ENCODE data around the gene EHD4.

Gene EHD4

GRCh38 chr15:41969851-41970431 lies 2.4 kb downstream of the EHD4 start:
- Mint-ChIP-seq H3K27me3 (peaks cover 13% of the 10 kb centered on the region in 2 donors), H3K9me3 (no peaks in the 10 kb centered on the region), H3K27ac (peak overlapping the region; percentile 95 to 98), H3K4me3 (peak overlapping the region; percentile 95 to 96), H3K36me3 (ENCODE audit: insufficient read depth) (peaks cover 47% of the 10 kb centered on the region), H3K4me1 (ENCODE audit: low read depth in 2 of 2) (peaks cover 40 to 45% of the 10 kb centered on the region in 2 donors)
- DNase-seq = peak; percentile 44 to 53 (median 51)
- ATAC-seq (replicated peaks) = peak; percentile 45

GRCh38 chr15:41968701-41969100 lies 3.7 kb downstream of the EHD4 start:
- Mint-ChIP-seq H3K27ac (peak overlapping the region in 1 of 2 donors; percentile 98), H3K4me1 (ENCODE audit: low read depth in 2 of 2) (peaks cover 40 to 45% of the 10 kb centered on the region in 2 donors), H3K9me3 (no peaks in the 10 kb centered on the region), H3K36me3 (ENCODE audit: insufficient read depth) (peaks cover 50% of the 10 kb centered on the region), H3K27me3 (peaks cover under 1 to 3% of the 10 kb centered on the region in 2 donors), H3K4me3 (no peak overlapping the region)
- ATAC-seq (replicated peaks) (no peak), DNase-seq (no peak)

DNA sequence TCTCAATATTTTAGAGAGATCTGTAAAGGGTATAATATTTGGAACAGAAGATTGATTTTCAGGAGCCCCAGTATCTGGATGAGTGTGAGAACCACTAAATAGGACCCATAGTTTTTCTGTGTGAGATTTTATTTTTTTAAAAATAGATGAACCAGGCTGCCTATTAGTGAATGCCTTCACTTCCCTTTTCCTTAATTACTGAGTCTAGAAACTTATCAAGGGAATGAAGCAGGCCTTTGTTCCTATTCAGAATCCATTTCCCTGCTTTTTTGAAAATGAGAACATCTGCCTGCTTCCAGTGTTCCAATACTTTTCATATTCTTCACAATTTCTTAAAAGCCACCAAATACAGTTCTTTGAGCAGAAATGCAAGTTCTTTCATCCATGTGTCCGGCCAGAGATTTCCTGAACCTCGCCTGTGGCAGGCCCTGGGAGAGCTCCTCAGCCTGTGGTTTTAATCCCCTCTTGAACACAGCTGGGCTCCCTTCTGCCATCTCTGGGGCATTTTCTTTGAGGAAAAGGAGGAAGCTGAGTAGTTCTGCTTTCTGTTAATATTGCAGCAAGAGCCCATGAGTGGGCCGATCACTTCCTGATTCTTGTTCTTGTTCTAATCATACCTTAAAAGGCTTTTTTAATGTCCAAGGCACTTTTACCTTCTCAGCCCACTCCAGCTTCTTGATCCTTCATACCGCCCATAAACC lies 4.7 kb downstream of the EHD4 start:
- Mint-ChIP-seq H3K27ac (peak overlapping the region; percentile 7 to 89), H3K27me3 (no peaks in the 10 kb centered on the region), H3K4me1 (ENCODE audit: low read depth in 2 of 2) (peaks cover 36 to 40% of the 10 kb centered on the region in 2 donors), H3K9me3 (no peaks in the 10 kb centered on the region), H3K36me3 (ENCODE audit: insufficient read depth) (peaks cover 42% of the 10 kb centered on the region), H3K4me3 (peak overlapping the region in 1 of 2 donors; percentile 19)
- DNase-seq (no peak), ATAC-seq (replicated peaks) (no peak)

DNA sequence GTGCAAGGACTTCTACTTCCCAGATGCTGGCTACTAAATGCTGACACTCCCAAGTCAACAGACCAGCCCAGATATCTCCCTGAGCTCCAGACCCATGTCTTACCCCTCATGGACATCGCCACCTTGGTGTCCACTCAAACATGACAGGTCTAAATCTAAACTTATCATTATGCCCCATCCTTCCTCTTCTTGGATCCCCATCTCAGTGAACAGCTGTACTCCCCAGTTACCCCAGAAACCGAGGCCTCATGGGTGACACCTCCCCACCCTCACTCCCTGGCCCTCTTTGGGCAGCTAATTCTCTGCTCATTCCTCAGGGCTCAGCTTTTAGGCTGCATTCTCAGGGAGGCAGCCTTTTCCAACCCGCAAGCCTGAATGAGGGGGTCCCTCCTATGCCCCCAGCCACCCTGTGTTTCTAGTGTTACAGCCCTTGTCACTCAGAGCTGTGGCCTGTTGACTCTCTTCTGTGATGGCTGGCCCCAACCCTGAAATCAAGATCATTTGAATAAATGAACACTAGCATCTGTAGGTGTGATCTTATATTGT lies 5.4 kb downstream of the EHD4 start:
- no peaks in the 10 kb centered on the region for H3K9me3 Mint-ChIP-seq
- H3K4me1 Mint-ChIP-seq (ENCODE audit: low read depth in 2 of 2) = peaks cover 36 to 40% of the 10 kb centered on the region in 2 donors
- peaks cover 38% of the 10 kb centered on the region for H3K36me3 Mint-ChIP-seq (ENCODE audit: insufficient read depth)
- ATAC-seq (replicated peaks) = no peak
- no peaks in the 10 kb centered on the region for H3K27me3 Mint-ChIP-seq
- peak overlapping the region; percentile 69 to 89 for H3K27ac Mint-ChIP-seq
- no peak overlapping the region for H3K4me3 Mint-ChIP-seq
- DNase-seq = no peak

DNA sequence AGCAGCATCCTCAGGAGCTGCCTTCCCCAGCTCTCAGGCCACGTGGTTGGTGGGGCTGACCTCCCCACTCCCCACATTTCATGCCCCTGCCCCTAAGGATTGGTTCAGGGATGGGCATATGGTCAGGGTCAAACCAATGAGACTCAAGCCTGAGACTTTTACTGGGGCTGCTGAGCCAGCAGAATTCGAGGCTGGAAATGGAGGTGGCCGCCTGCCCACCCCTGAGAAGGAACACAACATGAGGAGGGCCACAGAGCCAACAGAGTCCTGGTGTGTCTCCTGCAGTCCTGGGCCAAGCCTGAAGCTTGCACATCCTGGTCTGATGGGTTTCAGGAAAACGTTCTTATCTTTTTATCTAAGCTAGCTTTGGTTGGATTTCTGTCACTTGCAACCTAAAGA lies 5.9 kb downstream of the EHD4 start:
- Mint-ChIP-seq H3K27ac (peak overlapping the region; percentile 69 to 89), H3K4me3 (peak overlapping the region in 1 of 2 donors; percentile 12)
- no peak for ATAC-seq (replicated peaks)

DNA sequence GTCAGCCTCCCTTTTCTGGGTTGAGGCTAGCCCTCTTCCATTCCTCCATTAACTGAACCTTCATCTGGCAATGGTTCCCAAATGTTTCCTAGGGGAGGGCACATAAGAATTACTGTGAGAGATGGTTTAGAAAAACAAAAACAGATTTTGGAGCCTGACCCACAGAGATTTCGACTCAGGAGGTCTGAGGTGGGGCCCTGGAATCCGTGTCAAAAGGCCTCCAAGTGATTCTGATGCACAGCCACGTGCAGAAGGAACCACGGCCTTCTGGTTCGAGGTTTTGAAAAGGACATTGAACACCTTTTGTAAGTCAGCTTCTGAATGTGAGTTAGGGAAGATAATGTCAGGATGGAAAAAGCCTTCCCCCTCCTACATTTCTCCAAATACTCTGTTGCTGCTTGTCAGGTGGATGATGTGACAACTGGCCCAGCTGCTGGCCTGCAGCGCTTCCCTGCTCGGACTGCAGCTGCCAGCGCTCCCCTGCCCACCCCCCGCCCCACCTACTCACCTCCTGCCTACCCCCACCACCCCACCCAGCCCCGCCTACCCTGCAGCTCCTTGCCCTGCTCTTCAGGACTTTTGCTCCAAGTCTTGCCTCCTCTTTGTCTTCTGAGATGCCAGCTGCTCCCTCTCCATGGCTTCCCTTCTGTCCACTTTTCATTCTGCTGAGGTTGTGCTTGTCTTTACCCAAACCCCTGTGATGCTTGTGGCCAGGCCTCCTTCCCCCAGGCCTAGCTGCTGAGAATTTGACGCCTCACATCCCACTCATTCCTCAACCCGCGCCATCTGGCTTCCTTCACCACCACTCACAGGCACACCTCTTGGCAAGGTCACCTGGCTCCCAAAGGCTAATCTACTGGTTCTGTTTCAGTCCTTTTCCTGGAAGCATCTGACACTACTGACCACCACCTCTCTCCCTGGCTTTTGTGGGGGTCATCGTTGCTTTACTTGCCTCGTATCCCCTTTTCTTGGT lies 6.6 kb downstream of the EHD4 start:
- ATAC-seq (replicated peaks) = no peak
- DNase-seq = no peak
- H3K27me3 Mint-ChIP-seq = no peaks in the 10 kb centered on the region
- peak overlapping the region in 1 of 2 donors; percentile 12 for H3K4me3 Mint-ChIP-seq
- H3K27ac Mint-ChIP-seq = peak overlapping the region in 1 of 2 donors; percentile 89
- H3K9me3 Mint-ChIP-seq = no peaks in the 10 kb centered on the region
- peaks cover 36% of the 10 kb centered on the region for H3K36me3 Mint-ChIP-seq (ENCODE audit: insufficient read depth)
- peaks cover 35 to 38% of the 10 kb centered on the region in 2 donors for H3K4me1 Mint-ChIP-seq (ENCODE audit: low read depth in 2 of 2)

More for the DNA sequence above, 5.9 kb downstream of the EHD4 start:
- H3K27me3 Mint-ChIP-seq = no peaks in the 10 kb centered on the region
- no peak for DNase-seq
- H3K36me3 Mint-ChIP-seq (ENCODE audit: insufficient read depth) = peaks cover 37% of the 10 kb centered on the region
- H3K4me1 Mint-ChIP-seq (ENCODE audit: low read depth in 2 of 2) = peaks cover 40 to 42% of the 10 kb centered on the region in 2 donors
- no peaks in the 10 kb centered on the region for H3K9me3 Mint-ChIP-seq

DNA sequence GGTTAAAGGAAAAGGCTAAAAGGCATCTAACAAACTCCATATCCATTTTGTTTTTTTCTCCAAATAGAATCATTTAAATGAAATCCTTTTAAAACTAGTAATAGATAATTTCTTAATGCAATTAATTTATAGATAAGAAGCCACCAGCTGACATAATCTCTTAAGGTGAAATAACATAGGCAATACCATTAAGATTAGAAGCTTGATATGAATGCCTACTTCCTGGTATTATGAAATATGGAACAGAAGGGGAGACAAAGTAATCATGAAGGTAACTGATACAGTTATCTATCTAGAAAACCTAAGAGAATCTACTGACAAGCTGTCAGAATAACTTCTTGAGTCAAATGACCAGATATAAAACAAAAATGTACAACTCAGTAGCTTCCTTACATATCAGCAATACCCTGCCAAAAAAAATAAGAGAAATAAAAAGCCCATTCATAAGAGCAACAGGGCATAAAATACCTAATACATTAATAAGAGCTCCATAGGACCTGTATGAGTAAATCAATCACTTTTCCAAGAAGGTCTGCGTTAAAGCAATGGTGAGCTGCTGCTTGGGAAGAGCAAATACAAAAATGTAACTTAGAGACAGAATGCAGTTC lies 10.7 kb downstream of the EHD4 start:
- no peak for ATAC-seq (replicated peaks)
- H3K27me3 Mint-ChIP-seq = no peaks in the 10 kb centered on the region
- H3K4me3 Mint-ChIP-seq = no peak overlapping the region
- peak overlapping the region in 1 of 2 donors; percentile 60 for H3K27ac Mint-ChIP-seq
- no peaks in the 10 kb centered on the region for H3K9me3 Mint-ChIP-seq
- no peak for DNase-seq
- H3K36me3 Mint-ChIP-seq (ENCODE audit: insufficient read depth) = peaks cover 29% of the 10 kb centered on the region
- H3K4me1 Mint-ChIP-seq (ENCODE audit: low read depth in 2 of 2) = peaks cover 22 to 23% of the 10 kb centered on the region in 2 donors

DNA sequence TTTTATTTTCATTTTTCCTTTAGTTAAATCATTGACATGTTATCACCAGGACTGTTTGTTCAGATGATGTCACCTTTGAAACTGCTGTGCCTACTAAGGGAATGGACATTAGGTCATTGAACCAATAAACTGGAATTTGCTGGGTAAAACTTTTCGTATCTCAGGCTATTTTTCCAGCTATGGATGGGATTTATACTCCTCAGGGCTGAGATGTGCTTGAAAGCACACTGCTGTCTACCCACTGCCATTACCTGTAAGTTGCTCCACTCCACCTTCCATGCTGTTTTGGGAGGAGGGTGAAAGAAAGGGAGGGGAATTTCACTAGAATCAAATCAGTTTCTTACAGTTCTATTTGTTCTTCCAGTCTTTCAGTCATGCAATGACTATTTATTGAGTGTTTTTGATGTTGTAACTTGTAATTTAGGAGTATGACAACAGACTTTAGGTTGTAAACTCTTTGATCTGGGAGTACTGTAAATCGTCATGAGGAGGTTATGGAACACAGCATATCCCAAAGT lies 11.3 kb downstream of the EHD4 start:
- Mint-ChIP-seq H3K36me3 (ENCODE audit: insufficient read depth) (peaks cover 29% of the 10 kb centered on the region), H3K9me3 (no peaks in the 10 kb centered on the region), H3K27ac (no peak overlapping the region), H3K27me3 (no peaks in the 10 kb centered on the region), H3K4me3 (no peak overlapping the region), H3K4me1 (ENCODE audit: low read depth in 2 of 2) (peaks cover 15 to 16% of the 10 kb centered on the region in 2 donors)
- DNase-seq (no peak), ATAC-seq (replicated peaks) (no peak)

GRCh38 chr15:41958002-41958420 lies 14.3 kb downstream of the EHD4 start:
- Mint-ChIP-seq H3K4me3 (no peak overlapping the region), H3K4me1 (ENCODE audit: low read depth in 2 of 2) (peaks cover 13 to 16% of the 10 kb centered on the region in 2 donors)

DNA sequence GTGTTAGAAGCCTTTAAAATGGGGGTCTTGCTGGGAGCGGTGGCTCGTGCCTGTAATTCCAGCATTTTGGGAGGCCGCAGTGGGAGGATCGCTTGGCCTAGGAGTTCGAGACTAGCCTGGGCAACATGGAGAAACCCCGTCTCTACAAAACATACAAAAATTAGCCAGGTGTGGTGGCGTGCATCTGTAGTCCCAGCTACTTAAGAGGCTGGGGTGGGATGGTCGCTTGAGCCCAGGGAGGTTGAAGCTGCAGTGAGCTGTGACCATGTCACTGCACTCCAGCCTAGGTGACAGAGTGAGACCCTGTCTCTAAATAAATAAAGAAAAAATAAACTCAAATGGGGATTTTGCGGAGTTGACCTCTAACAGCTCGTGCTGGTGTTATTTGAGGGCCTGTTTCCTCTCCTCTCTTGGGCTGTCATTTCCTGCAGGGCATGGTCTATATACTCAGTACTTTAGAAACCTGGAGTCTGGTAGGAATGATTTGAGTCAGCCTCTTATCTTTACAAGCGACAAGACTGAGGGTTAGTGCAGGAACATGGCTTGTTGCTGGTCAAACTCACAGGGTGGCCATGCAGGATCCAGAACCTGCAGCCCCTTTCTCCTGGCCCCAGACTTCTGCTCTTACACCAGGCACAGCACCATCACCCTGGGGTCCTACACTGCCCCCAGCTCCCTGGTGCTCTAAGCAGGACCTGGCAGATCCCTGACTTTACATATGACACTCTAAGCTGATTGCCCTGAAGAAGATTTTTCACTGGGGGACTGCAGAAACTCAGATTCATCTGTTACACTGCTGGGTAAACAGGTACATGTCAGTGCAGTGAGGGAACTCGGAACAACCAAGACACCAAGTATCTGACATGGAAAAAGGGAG lies 15.1 kb downstream of the EHD4 start:
- H3K36me3 Mint-ChIP-seq (ENCODE audit: insufficient read depth) = peaks cover 48% of the 10 kb centered on the region
- ATAC-seq (replicated peaks) (peak; percentile 22), DNase-seq (no peak)
- H3K4me3 Mint-ChIP-seq = no peak overlapping the region
- peak overlapping the region in 1 of 2 donors; percentile 19 for H3K27ac Mint-ChIP-seq
- no peaks in the 10 kb centered on the region for H3K27me3 Mint-ChIP-seq
- no peaks in the 10 kb centered on the region for H3K9me3 Mint-ChIP-seq
- peaks cover 13 to 16% of the 10 kb centered on the region in 2 donors for H3K4me1 Mint-ChIP-seq (ENCODE audit: low read depth in 2 of 2)

More at GRCh38 chr15:41958002-41958420, 14.3 kb downstream of the EHD4 start:
- ATAC-seq (replicated peaks) (no peak), DNase-seq (no peak)
- H3K27ac Mint-ChIP-seq = no peak overlapping the region
- H3K9me3 Mint-ChIP-seq = no peaks in the 10 kb centered on the region
- H3K27me3 Mint-ChIP-seq = no peaks in the 10 kb centered on the region
- H3K36me3 Mint-ChIP-seq (ENCODE audit: insufficient read depth) = peaks cover 41% of the 10 kb centered on the region

GRCh38 chr15:41955807-41956525 lies 16.4 kb downstream of the EHD4 start:
- Mint-ChIP-seq H3K9me3 (no peaks in the 10 kb centered on the region), H3K4me3 (no peak overlapping the region), H3K36me3 (ENCODE audit: insufficient read depth) (peaks cover 53% of the 10 kb centered on the region), H3K27me3 (no peaks in the 10 kb centered on the region), H3K27ac (no peak overlapping the region), H3K4me1 (ENCODE audit: low read depth in 2 of 2) (peaks cover 7 to 8% of the 10 kb centered on the region in 2 donors)
- DNase-seq = no peak
- no peak for ATAC-seq (replicated peaks)
